H9 (cell line): ENCODE measurements around the gene ACP4. TPM values are rescaled to one million over a fixed set of nuclear protein-coding genes. Genes with fewer than 3 reads are reported as not detected.

Experiments
- DNase-seq: peaks from one replicate; pipeline ENCODE4 v3.0.0-alpha.2; 2017
- H2AFZ ChIP-seq: one replicate; pipeline ENCODE4 v1.6.1; 2013; ENCODE audit warnings: mild to moderate bottlenecking, low read length, control low read depth, moderate library complexity
- H2AK5ac ChIP-seq: 2 replicates; pipeline ENCODE4 v1.6.1; 2013; ENCODE audit warnings: low read length, control low read depth, mixed read lengths; ENCODE audit not compliant: insufficient read length
- H2BK120ac ChIP-seq: one replicate; pipeline ENCODE4 v1.6.1; 2013; ENCODE audit warnings: low read depth, mild to moderate bottlenecking, low read length, control low read depth, inconsistent platforms; ENCODE audit not compliant: poor library complexity, severe bottlenecking
- H2BK12ac ChIP-seq: 2 replicates; pipeline ENCODE4 v1.6.1; 2013; ENCODE audit warnings: low read length, control low read depth, mixed read lengths, low read depth; ENCODE audit not compliant: insufficient read length
- H2BK15ac ChIP-seq: 2 replicates; pipeline ENCODE4 v1.6.1; 2013; ENCODE audit warnings: low read depth, low read length, control low read depth
- H2BK20ac ChIP-seq: one replicate; pipeline ENCODE4 v1.6.1; 2013; ENCODE audit warnings: low read depth, mild to moderate bottlenecking, low read length, control low read depth, inconsistent platforms; ENCODE audit not compliant: poor library complexity, severe bottlenecking
- H2BK5ac ChIP-seq: 2 replicates; pipeline ENCODE4 v1.6.1; 2013; ENCODE audit warnings: low read length, control low read depth, mixed read lengths; ENCODE audit not compliant: insufficient read length
- H3K14ac ChIP-seq: 2 replicates; pipeline ENCODE4 v1.6.1; 2013; ENCODE audit warnings: low read length, control low read depth; ENCODE audit not compliant: insufficient read depth
- H3K18ac ChIP-seq: 2 replicates; pipeline ENCODE4 v1.6.1; 2013; ENCODE audit warnings: low read depth, mild to moderate bottlenecking, mixed read lengths, low read length, control low read depth; ENCODE audit not compliant: insufficient read length
- H3K23ac ChIP-seq: 2 replicates; pipeline ENCODE4 v1.6.1; 2013; ENCODE audit warnings: low read length, control low read depth, mixed read lengths, low read depth; ENCODE audit not compliant: insufficient read length
- H3K23me2 ChIP-seq: 2 replicates; pipeline ENCODE4 v1.6.1; 2013; ENCODE audit warnings: low read depth, mild to moderate bottlenecking, mixed read lengths, low read length, control low read depth; ENCODE audit not compliant: insufficient read length, poor library complexity, severe bottlenecking
- H3K27ac ChIP-seq: 2 replicates; pipeline ENCODE4 v1.5.1; 2013; ENCODE audit warnings: low read length, control low read depth, mixed read lengths, low read depth; ENCODE audit not compliant: insufficient read length
- H3K27me3 ChIP-seq: 2 replicates; pipeline ENCODE4 v1.6.1; 2013; ENCODE audit warnings: low read length, control low read depth, inconsistent platforms; ENCODE audit not compliant: insufficient read depth
- H3K4ac ChIP-seq: 2 replicates; pipeline ENCODE4 v1.6.1; 2013; ENCODE audit warnings: low read depth, mild to moderate bottlenecking, control low read depth, inconsistent platforms, low read length, moderate library complexity
- H3K4me1 ChIP-seq: 2 replicates; pipeline ENCODE4 v1.6.1; 2013; ENCODE audit warnings: low read length, control low read depth, inconsistent platforms; ENCODE audit not compliant: insufficient read depth
- H3K4me2 ChIP-seq: 2 replicates; pipeline ENCODE4 v1.6.1; 2013; ENCODE audit warnings: low read length, control low read depth, mixed read lengths; ENCODE audit not compliant: insufficient read length, insufficient read depth
- H3K56ac ChIP-seq: 2 replicates; pipeline ENCODE4 v1.6.1; 2013; ENCODE audit warnings: low read depth, mild to moderate bottlenecking, mixed read lengths, low read length, control low read depth; ENCODE audit not compliant: insufficient read length
- H3K79me1 ChIP-seq: 2 replicates; pipeline ENCODE4 v1.6.1; 2013; ENCODE audit warnings: low read depth, mild to moderate bottlenecking, moderate library complexity, low read length, control low read depth, inconsistent platforms; ENCODE audit not compliant: insufficient read depth, poor library complexity, severe bottlenecking
- H3K79me2 ChIP-seq: 2 replicates; pipeline ENCODE4 v1.6.1; 2013; ENCODE audit warnings: low read length, control low read depth, inconsistent platforms; ENCODE audit not compliant: insufficient read depth
- H3K9ac ChIP-seq: 2 replicates; pipeline ENCODE4 v1.6.1; 2013; ENCODE audit warnings: low read length, control low read depth, mixed read lengths; ENCODE audit not compliant: insufficient read length; ENCODE audit errors: extremely low read depth
- H3K9me3 ChIP-seq: one replicate; pipeline ENCODE4 v1.6.1; 2013; ENCODE audit warnings: low read depth, low read length, inconsistent platforms; ENCODE audit not compliant: control insufficient read depth
- H3T11ph ChIP-seq: one replicate; pipeline ENCODE4 v1.6.1; 2013; ENCODE audit warnings: mild to moderate bottlenecking, low read length, control low read depth, inconsistent platforms
- H4K20me1 ChIP-seq: one replicate; pipeline ENCODE4 v1.6.1; 2013; ENCODE audit not compliant: control insufficient read depth, insufficient read length, insufficient read depth
- H4K5ac ChIP-seq: 2 replicates; pipeline ENCODE4 v1.6.1; 2013; ENCODE audit warnings: low read depth, mild to moderate bottlenecking, mixed read lengths, low read length, control low read depth; ENCODE audit not compliant: insufficient read length
- H4K8ac ChIP-seq: replicated peaks from 2 replicates; pipeline ENCODE4 v1.6.1; 2013; ENCODE audit warnings: low read length, control low read depth, mixed read lengths, low read depth; ENCODE audit not compliant: insufficient read length
- H4K91ac ChIP-seq: 2 replicates; pipeline ENCODE4 v1.6.1; 2013; ENCODE audit warnings: low read depth, mild to moderate bottlenecking, moderate library complexity, mixed read lengths, low read length, control low read depth; ENCODE audit not compliant: insufficient read length
- H3K27ac Mint-ChIP-seq, 3 experiments: 2 replicates in 2 of 3; 3 replicates in 1 of 3; pipeline ENCODE4 v1.8.0; 2020 to 2021; ENCODE audit warnings: mixed read lengths in 3 of 3, mild to moderate bottlenecking in 1 of 3, moderate library complexity in 1 of 3
- H3K27me3 Mint-ChIP-seq: 2 replicates; pipeline ENCODE4 v1.8.0; 2021; ENCODE audit warnings: low read depth, mild to moderate bottlenecking, moderate library complexity, mixed read lengths
- H3K36me3 Mint-ChIP-seq, 3 experiments: 2 replicates in 2 of 3; 3 replicates in 1 of 3; pipeline ENCODE4 v1.8.0; 2020 to 2021; ENCODE audit warnings: low read depth in 3 of 3, mixed read lengths in 3 of 3; ENCODE audit not compliant: insufficient read depth in 1 of 3
- H3K4me1 Mint-ChIP-seq, 2 experiments: 2 replicates each; pipeline ENCODE4 v1.8.0; 2020; ENCODE audit warnings: mixed read lengths in 2 of 2
- H3K4me3 Mint-ChIP-seq, 2 experiments: 2 replicates in 1 of 2; 3 replicates in 1 of 2; pipeline ENCODE4 v1.8.0; 2020 to 2021; ENCODE audit warnings: mild to moderate bottlenecking in 2 of 2, mixed read lengths in 2 of 2, moderate library complexity in 1 of 2
- H3K9me3 Mint-ChIP-seq, 2 experiments: 2 replicates in 1 of 2; 3 replicates in 1 of 2; pipeline ENCODE4 v1.8.0; 2020; ENCODE audit warnings: mild to moderate bottlenecking in 2 of 2, mixed read lengths in 2 of 2, moderate library complexity in 1 of 2
- CTCF ChIP-seq: fragments of 200-600 bp; sonication (generic); conservative IDR thresholded peaks from 3 replicates; pipeline ENCODE4 v1.8.0; 2021; ENCODE audit warnings: antibody characterized with exemption, mild to moderate bottlenecking
- WGBS: extraction: QIAGEN DNeasy Blood & Tissue Kit; methylation state at CpG from one replicate; pipeline ENCODE4 v1.1.7; 2013; ENCODE audit warnings: missing lambda C conversion rate, low lambda C conversion rate, mixed read lengths; ENCODE audit not compliant: insufficient read length; ENCODE audit errors: extremely low coverage; 5-methylcytosine and 5-hydroxymethylcytosine counted together
- total RNA-seq: library from RNA; stranded (reverse); gene quantifications from 2 replicates; pipeline ENCODE4 v1.2.1, GENCODE V29; 2021

ACP4 gene
- total RNA-seq, 1 experiment from 2014 or later, result not detected

DNA sequence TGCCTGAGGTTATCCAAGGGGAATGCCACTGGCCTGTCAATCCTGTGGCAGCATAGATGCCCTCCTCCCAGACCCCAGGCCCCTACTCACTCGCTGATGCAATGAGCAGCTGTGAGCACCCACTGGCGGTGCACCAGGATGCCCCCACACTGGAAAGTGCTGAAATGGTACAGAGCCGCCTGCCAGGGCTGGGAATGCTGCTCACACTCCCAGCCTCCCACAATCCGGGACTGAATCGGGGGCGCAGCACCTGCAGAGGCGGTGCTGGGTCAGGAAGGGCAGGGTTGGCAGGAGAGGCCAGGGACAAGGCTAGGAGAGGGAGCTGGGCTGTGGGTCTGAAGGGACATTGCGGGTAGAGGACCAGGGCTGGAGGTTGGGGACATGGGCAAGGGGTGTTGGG, 31.4 kb downstream of the ACP4 start:
- no peak overlapping the region for H3K4me3 Mint-ChIP-seq
- no peak overlapping the region for H3K27ac Mint-ChIP-seq
- peaks cover 87% of the 10 kb centered on the region for H3K27me3 Mint-ChIP-seq
- Histone ChIP-seq H2AFZ (no peak overlapping the region), H2BK12ac (no peak overlapping the region), H2BK20ac (no peak overlapping the region), H3K23me2 (peaks cover 8% of the 10 kb centered on the region), H3K27me3 (peaks cover 8% of the 10 kb centered on the region), H4K5ac (no peak overlapping the region), H3K23ac (no peak overlapping the region), H3K14ac (no peak overlapping the region), H2BK120ac (no peak overlapping the region), H4K91ac (no peak overlapping the region), H4K20me1 (no peaks in the 10 kb centered on the region), H3K79me1 (no peaks in the 10 kb centered on the region), H3K9ac (no peak overlapping the region), H3K4ac (no peak overlapping the region), H3K9me3 (no peaks in the 10 kb centered on the region), H3K4me2 (no peak overlapping the region), H3K27ac (no peak overlapping the region), H2BK15ac (no peak overlapping the region), H3K4me1 (peaks cover 5% of the 10 kb centered on the region; the same call in 1 of the 2 replicates), H4K8ac (no peak overlapping the region), H3K56ac (no peak overlapping the region), H3T11ph (no peak overlapping the region), H2BK5ac (no peak overlapping the region), H3K18ac (no peak overlapping the region), H2AK5ac (no peak overlapping the region), H3K79me2 (no peaks in the 10 kb centered on the region)
- no peak for TF ChIP-seq CTCF
- peaks cover 33 to 42% of the 10 kb centered on the region in 2 experiments for H3K4me1 Mint-ChIP-seq
- H3K9me3 Mint-ChIP-seq, result peaks cover 0 to 4% of the 10 kb centered on the region in 2 experiments; a peak in 2 of 5 replicates
- peaks cover 0 to 2% (median 0%) of the 10 kb centered on the region in 3 experiments; a peak in 2 of 7 replicates for H3K36me3 Mint-ChIP-seq
- no peak for DNase-seq
- WGBS, result no CpG with 5 or more reads among the region's 8 CpGs
